GM21423 (cell line): ENCODE data around the gene ZFP91.

Source experiments
- ATAC-seq: cut with Tn5 transposase; IDR thresholded peaks from one replicate; pipeline ENCODE4 v1.9.1; 2021; ENCODE audit warnings: mild to moderate bottlenecking, moderate library complexity; ENCODE audit not compliant: unreplicated experiment

The ZFP91 gene

DNA sequence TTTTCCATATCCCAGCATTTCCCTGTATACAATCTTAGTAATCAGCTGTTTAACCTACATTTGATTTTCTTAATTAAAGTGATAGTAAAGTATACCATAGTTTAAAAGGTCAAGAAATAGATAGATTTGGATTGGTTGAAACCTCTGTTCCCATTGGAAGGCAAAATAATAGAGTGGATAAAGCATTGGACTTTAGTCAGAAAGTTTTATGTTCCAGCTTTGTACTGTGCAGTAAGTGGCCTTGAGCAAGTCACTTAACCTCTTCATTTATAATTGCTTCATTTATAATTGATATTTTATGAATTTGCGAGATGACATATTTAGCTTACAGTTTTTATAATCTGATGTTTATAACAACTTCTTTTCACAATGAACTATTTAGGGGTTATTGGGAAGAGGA, 3.6 kb downstream of the ZFP91 start:
- no peak for ATAC-seq

DNA sequence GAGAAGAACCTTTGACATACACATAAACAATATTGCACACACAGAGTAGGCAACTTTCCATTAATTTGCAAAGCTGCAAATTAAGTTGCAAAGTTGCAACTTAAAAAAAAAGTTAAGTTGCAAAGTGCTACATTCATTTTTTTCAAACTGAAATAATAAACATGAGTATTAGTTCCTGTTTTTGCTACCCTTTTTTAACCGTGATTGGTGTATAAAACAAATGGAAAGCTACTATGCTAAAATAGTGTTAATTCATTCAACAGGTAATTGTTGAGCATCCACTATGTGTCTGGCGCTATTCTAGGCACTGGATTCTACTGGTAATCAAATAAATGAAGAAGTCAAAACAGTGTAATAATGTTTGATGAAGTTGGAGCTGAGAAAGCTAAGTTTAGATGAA, 8.1 kb downstream of the ZFP91 start:
- ATAC-seq = no peak

DNA sequence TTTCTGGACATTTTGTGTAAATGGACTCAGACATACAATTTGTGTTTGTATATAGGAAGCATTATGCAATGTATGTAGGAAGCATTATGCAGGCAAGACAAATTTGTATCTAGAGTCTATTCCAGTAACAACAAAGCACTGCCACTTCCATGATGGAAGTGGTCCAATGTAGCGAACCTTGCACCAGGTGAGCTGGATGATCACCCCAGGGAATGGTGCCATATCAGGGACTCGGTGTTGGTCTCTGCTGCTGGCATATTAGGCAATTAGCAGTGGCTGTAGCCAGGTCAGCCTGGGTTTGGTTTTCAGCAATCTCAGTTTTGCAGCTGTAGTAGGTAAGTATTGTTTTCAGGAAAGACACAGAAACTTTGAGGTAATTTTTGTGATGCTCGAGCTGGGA, 12.8 kb downstream of the ZFP91 start:
- no peak for ATAC-seq

DNA sequence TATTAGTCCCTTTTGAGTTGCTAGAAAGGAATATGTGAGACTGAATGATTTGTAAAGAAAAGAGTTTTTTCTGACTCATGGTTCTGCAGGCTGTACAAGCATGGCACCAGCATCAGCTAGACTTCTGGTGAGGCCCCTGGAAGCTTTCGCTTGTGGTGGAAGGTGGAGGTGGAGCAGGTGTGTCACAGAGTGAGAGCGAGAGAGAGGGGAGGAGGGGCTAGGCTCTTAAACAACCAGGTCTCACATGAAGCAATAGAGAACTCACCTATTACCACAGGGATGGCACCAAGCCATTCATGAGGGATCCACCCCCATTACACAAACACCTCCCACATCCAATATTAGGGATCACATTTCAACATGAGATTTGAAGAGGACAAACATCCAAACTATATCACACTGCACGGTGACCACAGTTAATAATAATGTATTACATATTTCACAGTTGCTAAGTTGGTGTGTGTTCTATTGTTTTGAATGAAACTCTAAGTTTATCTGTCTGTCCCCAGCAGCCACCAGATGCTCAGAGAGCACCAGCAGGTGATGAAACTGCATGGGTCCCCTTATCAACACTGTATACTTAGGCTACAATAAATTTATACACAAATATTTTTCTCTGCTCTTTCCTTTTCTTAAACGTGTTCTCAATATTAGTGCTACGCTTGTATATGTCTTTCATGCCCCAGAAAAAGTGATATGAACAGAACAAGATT, 14.1 kb downstream of the ZFP91 start:
- no peak for ATAC-seq

DNA sequence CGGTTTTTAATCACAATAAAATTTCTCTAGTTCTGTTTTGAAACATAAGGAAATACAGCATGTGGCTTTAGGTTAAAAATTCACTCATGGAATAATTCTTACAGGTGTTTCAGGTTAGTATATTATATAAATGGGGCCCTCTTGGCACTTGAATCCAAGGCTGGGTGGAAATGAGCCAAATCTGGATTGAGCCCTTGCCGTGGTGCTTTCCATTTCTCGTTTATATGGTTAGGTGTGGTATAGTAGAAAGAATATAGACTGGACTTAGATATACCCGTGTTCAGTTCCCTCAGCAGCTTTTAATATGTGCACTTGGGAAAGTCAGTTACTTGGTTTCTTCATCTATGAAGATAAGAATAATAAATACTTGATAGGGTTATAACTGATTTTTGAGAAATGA, 16.0 kb downstream of the ZFP91 start:
- ATAC-seq = no peak

DNA sequence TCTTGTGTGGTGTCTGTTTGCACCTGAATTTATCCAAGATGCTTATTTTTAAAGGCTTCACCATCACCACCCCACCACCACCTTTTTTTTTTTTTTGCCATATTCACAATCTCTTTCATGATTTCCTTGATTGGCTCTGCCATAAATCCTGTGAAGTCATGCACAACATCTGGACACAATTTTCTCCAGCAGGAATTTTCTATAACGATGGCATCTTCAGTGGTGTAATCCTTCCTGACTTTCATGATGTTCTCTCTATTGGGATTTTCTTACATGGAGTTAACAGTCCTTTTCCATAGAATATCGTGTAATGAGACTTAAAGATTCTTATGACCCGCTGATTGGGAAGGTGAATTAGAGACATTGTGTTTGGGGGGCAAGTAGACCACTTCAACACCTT, 17.8 kb downstream of the ZFP91 start:
- no peak for ATAC-seq

DNA sequence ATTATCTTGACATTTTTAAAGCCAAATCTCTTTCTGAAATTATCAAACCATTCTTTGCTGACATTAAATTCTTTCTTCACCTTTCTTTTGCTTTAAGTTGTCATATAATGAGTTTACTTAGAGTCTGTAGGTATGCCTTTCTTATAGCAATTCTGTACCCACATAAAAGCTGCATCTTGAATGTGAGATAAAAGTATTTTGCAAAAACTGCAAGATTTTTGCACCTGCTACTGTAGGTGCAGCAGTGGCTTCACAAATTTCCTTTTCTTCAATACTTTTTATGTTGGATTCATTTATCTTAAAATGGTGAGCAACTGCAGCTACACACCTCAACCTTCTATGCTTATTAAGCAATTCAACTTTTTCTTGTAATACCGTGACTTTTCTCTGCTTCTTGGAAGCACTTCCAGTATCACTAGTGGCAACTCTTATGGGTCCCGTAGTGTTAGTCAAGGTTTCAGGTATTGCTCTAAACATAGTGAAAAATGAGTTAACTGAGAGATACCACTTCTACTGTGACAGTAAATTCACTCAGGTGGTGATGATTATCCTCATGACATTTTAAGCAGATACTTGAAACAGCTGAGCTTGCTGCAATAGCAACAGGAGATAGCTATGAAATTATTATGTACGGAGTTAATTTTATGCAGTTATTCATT, 18.8 kb downstream of the ZFP91 start:
- no peak for ATAC-seq

DNA sequence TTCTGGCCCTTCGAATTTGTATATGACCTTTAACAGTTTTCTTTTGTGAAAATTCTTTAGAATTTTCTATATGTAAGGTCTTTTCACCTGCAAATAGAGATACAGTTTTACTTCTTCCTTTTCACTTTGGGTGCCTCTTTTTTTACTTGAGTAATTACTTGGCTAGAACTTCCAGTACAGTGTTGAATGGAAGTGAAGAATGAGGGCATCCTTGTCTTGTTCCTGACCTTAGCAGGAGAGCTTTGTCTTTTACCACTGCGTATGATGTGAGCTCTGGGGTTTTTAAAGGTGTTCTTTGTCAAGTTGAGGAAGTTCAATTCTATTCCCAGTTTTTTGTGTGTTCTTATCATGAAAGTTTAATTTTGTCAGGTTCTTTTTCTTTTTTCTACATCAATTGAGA, 21.6 kb downstream of the ZFP91 start:
- no peak for ATAC-seq

DNA sequence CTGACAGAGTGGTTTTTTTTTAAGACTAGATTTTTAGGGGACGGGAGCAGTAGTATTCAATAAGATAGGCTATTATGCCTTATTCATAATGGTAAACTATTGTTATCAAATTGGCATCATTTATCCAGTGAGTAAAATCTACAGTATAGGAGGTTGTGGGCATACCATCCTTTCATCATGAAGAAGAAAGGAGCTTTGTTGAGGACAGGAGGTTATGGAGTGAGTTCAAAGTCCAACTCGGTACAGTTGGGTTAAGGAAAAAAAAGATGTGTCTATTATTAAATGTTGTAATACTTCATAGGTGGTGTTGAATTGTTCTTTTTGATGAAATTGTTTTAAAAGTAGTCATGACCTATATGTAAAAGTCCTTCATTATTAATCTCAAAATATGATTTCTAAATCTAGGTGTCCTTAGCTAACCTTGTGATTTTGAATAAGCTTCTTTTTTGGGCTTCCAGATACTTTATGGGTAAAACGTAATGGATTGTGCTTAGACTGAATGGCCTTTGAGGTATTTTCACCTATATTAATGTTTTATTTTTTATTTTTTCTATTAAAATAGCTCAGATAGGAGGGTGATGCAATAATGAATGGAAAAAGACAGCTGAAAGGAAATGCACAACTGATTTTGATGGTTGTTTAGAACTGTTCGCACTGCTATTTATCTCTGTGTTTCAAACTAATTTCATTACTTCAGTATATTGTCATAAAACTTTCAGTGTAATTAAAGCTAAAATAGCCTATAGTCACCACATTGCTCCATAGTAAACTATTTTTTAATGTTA, 28.3 kb downstream of the ZFP91 start:
- no peak for ATAC-seq

DNA sequence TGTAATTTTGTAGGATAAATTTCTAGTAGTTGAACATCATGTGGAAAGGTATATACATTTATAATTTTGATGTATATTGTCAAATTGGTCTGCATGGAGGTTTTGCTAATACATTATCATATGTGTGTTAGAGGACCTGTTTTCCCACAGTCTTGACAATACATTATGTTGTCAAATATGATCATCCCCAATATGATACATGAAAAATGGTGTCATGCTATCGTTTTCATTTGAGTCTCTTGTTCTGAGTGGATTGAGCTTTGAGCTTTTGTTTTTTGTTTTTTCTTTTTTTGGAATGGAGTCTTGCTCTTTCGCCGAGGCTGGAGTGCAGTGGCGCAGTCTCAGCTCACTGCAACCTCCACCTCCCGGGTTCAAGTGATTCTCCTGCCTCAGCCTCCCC, 29.5 kb downstream of the ZFP91 start:
- ATAC-seq = no peak

DNA sequence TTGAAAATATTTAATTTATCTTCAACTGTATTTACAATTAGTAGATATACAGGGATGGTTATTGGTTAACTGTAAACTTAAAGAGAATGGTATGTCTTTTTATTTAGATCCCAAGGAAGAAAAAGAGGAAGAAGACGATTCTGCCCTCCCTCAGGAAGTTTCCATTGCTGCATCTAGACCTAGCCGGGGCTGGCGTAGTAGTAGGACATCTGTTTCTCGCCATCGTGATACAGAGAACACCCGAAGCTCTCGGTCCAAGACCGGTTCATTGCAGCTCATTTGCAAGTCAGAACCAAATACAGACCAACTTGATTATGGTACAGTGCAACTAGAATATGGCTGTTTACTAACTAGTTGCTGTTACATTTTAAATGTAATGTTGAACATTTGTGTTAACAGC, 30.9 kb downstream of the ZFP91 start:
- ATAC-seq = no peak

DNA sequence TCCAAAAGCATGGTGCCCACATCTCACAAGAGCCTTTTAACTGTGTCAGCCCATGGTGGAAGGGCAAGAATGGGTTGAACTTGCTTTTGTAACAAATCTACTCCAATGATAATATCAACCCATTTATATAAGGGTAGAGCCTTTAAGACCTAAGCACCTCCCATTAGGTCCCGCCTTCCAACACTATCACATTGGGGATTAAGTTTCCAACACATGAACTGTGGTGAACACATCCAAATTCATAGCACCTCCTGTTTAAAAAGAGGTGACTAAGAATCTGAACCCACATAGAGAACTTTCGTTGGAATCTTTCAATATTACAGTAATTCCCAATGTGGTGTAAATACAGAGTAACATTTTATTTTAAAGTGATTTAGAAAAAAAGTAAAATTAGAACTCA, 34.4 kb downstream of the ZFP91 start:
- no peak for ATAC-seq

DNA sequence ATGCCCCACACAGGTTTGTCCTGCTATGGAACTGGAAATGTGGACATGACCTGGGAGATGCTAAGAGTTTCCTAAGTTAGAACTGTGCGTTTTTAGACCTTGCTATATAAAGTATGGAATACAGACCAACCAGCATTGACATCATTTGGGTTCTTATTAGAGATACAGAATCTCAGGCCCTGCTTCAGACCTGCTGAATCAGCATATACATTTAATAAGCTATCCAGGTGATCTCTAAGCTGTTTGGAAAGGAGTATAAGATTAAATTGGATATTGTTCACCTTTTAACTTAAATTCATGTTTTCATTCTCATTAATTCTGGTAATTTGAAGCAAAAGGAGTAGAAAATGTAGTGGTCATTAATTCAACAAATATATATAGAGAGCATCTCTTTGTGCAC, 36.7 kb downstream of the ZFP91 start:
- ATAC-seq = no peak

DNA sequence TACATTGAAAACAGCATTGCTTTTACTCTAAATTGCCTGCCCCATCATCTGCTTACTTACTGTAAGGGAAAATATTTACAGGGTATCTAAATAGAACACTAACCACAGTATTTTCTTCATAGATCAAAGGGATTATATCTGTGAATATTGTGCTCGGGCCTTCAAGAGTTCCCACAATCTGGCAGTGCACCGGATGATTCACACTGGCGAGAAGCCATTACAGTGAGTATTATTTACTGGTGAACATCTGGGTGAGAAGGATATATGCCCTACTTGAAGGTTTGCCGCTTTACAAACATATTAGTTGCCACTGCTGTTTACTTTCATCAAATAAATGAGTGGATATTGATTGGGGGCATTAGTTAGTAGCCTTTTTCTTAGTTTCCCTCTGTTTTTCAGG, 37.7 kb downstream of the ZFP91 start:
- no peak for ATAC-seq

DNA sequence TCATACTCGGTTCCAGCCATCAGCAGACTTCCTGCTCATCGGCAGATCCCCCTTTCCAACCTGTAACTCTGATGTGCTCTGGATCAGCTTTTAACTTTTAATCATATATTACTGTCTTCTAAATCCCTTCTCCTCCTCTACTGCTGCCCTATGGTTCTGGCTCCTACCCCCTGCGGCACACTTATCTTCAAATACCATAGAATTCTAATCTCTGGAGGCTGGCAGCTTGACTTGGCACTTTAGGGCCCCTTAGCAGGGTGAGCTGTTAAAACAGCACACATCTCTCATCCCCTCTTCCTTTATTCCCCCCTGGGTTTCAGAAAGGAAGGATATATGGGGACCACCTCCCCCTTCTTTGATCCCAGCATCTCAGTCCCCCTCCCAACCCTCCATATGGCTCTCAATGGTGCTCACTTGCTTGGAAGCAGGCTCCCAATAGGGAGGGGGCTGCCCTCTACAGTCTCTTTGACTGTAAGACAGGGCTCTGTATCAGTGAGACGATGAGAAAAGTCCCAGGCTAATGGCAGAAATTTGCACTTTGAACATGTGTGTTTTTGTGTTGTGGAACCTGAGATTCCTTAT, 39.2 kb downstream of the ZFP91 start:
- ATAC-seq = no peak

DNA sequence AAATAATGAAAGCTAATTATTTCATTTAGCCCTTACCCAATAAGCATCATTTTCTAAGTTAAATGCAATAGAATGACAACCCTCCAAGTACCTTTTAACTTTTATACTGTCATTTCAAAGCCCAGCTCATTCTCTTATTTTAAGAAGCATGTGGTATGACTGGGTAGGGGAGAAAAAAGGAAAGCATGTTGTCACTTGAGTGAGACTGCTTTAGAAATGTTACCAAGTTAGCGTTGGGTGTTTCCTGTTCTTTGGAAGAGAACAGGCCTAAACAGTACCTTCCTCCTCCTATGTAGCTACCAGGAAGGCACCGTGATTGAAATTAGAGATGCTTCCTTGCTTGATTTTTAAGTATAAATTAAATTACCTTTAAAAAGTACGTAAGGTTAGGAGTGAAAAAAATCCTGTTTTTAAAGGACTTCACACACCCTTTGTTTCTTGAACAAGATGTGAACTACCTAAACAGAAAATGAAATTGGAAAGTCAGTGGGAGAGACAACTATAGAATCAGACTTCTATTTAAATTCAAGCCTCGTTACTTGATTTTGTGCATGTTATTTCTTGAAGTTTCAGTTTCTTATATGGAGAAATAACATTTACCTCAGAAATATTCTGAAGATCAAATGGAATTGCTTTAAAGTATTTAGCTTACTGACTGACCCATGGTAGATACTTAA, 42.9 kb downstream of the ZFP91 start:
- ATAC-seq = peak; percentile 51

DNA sequence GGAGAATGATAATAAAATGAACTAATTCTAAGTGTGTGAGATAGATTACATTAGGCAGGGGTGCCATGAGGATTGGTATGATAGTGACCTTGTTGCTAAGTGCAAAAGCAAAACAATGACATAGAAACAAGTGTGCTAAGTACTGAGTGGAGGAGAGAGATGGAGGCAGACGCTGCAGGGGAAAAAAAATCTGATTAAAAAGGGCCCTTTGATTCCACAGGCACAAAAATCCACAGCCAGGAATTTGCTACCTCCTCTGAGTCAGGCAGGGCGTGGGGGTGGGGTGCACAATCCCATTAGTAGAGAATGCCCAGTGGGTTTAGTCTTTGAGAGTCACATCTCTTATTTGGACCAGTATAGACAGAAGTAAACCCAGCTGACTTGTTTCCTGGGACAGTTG, 43.5 kb downstream of the ZFP91 start, which contains the start of gene CNTF:
Gene CNTF, plus strand, starts transcription at position 322 of the 400 bp plus-strand sequence. CDS start 88 bp downstream, outside the sequence.
- ATAC-seq = no peak

DNA sequence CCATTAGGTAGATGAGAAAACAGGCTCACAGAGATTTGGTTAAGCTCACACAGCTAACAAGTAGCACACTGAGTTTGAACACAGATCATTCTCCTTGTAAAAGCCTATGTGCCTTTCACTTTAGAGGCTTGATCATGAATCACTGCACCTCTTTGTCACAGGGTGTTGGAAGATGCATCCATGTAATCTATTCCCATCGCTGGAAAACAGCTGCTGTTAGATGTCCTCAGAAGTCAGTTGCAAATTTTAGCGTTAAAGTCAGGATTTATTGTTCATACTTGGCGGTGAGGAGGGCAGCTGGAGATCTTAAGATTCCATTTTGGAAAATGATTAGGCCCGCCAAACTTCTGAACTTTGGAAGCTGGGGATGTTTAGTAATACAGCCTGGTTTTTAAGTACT, 46.2 kb downstream of the ZFP91 start:
- ATAC-seq = no peak

DNA sequence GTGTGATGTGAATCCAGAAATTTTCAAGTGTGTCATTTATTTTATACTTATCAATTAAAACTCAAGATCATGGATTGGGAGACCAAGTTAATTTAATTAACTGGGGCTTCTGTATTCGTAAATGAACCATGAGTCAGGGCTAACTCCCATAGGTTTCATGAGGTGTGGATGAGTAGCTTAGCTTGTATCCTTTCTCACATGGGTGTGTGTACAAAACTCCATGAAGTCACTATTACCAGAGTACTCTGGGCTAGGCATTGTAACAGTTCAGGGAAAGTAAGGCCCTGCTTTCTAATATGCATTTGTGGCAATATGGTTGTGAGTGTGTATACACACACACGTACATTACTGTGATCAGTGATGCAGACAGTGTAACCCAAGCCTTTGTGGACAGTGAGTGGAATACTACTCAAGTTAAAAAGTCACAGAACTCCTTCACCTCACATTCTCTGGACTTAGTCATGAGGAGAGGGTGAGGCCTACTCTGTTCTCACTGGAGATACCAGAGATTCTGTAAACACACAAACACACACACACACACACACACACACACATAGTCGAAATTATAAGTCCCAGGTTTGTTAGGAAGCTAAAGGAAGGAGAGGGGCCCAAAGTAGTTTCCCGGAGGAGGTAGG, 47.1 kb downstream of the ZFP91 start:
- no peak for ATAC-seq

DNA sequence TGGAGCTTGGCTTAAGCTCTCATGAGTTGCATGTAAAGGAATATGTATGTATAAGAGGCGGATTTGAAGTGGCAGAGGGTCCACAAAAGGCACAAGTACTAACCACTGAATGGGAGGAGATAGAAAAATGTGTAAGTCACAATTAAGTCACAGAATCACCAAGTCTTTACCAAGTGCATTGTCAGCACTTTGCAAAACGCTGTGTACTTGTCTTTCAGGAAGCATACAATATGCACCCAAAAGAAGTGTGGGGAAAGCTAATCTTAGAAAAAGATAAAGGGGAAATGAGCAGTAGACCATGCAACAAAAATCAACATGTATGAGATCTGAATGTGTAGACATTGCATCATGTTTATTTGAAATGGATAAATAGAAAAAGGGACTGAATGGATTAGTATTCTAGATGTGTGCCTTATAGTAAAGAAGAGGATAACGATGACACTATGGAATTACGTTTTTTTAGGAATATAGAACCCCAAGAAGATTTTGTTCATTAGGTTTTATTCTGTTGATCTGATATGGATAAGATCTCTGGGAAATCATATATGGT, 48.1 kb downstream of the ZFP91 start:
- no peak for ATAC-seq
